Measurements from ENCODE around the gene SLC6A13.

SLC6A13 gene

DNA sequence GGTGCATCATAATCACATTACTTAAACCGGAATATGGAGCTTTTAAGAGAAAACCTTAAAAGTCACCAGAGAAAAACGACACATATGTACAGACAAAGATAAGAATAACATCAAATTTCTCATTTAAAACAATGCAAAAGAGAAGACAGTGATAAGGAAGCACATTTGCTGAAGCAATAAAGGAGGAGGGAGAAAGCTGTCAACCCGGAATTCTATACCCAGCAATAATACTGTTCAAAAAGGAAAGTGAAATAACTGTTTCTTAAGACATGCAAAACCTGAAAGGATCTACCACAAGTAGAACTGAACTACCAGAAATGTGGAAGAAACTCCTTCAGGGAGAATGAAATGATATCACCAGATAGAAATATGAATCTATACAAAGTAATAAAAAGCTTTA is 15.4 kb downstream of the SLC6A13 start:
- no peak overlapping the region for H3K9ac ChIP-seq (ENCODE audit: low read depth, low read length)
- H3K79me2 ChIP-seq (ENCODE audit: insufficient read depth, low read length): no peaks in the 10 kb centered on the region
- peaks cover 5% of the 10 kb centered on the region for H3K9me3 ChIP-seq (ENCODE audit: insufficient read depth, low read length, severe bottlenecking)
- no peak overlapping the region for H2AFZ ChIP-seq (ENCODE audit: low read depth, low read length)
- H3K27me3 ChIP-seq (ENCODE audit: insufficient read depth, low read length, poor library complexity): peaks cover 3% of the 10 kb centered on the region
- no peak overlapping the region for H3K4me2 ChIP-seq (ENCODE audit: insufficient read depth, low read length)
- H4K20me1 ChIP-seq (ENCODE audit: insufficient read depth, low read length): no peaks in the 10 kb centered on the region
- no peak overlapping the region for H3K4me3 ChIP-seq (ENCODE audit: low read depth in 1 of 2, low read length in 2 of 2)
- no peaks in the 10 kb centered on the region for H3K4me1 ChIP-seq (ENCODE audit: insufficient read depth, low read length)
- DNase-seq (no peak), ATAC-seq (ENCODE audit: insufficient read depth, low read depth) (no peak)
- no peak overlapping the region for H3K27ac ChIP-seq (ENCODE audit: low read length)
- no peaks in the 10 kb centered on the region for H3K36me3 ChIP-seq (ENCODE audit: insufficient read depth, low read length)
- no peak for TF ChIP-seq EZH2 (IDR thresholded peaks at IDR 0.05; ENCODE audit: borderline replicate concordance, low read depth, low read length, severe bottlenecking)

DNA sequence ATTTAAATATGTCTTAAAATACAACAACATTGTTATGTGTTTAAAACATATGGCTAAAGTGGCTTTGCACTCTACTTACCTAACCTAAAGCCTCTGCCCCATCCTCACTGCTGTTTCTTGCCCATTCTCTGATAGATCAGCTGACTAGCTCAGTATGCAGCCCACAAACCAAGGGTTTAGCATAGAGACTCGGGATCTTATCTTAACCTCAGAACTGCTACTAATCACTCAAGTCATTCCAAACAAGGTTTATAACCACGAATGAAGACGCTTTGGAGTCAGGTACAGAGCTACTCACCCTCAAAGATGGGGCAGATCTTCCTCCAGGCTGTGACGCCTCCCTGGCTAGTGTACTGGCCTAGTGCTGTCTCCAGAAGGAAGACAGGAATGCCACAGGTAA is 19.3 kb downstream of the SLC6A13 start:
- H4K20me1 ChIP-seq (ENCODE audit: insufficient read depth, low read length): no peaks in the 10 kb centered on the region
- DNase-seq: no peak
- no peak overlapping the region for H3K27ac ChIP-seq (ENCODE audit: low read length)
- H3K9me3 ChIP-seq (ENCODE audit: insufficient read depth, low read length, severe bottlenecking): peaks cover 5% of the 10 kb centered on the region
- H3K36me3 ChIP-seq (ENCODE audit: insufficient read depth, low read length): no peaks in the 10 kb centered on the region
- no peak overlapping the region for H3K9ac ChIP-seq (ENCODE audit: low read depth, low read length)
- H3K27me3 ChIP-seq (ENCODE audit: insufficient read depth, low read length, poor library complexity): peaks cover 3% of the 10 kb centered on the region
- TF ChIP-seq EZH2 (IDR thresholded peaks at IDR 0.05; ENCODE audit: borderline replicate concordance, low read depth, low read length, severe bottlenecking): no peak
- TF ChIP-seq, protein P1, sequence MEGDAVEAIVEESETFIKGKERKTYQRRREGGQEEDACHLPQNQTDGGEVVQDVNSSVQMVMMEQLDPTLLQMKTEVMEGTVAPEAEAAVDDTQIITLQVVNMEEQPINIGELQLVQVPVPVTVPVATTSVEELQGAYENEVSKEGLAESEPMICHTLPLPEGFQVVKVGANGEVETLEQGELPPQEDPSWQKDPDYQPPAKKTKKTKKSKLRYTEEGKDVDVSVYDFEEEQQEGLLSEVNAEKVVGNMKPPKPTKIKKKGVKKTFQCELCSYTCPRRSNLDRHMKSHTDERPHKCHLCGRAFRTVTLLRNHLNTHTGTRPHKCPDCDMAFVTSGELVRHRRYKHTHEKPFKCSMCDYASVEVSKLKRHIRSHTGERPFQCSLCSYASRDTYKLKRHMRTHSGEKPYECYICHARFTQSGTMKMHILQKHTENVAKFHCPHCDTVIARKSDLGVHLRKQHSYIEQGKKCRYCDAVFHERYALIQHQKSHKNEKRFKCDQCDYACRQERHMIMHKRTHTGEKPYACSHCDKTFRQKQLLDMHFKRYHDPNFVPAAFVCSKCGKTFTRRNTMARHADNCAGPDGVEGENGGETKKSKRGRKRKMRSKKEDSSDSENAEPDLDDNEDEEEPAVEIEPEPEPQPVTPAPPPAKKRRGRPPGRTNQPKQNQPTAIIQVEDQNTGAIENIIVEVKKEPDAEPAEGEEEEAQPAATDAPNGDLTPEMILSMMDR (IDR thresholded peaks at IDR 0.05; ENCODE audit: borderline replicate concordance, extremely low read depth, low read length, poor library complexity, severe bottlenecking): no peak
- ATAC-seq (ENCODE audit: insufficient read depth, low read depth): no peak
- no peak overlapping the region for H3K4me2 ChIP-seq (ENCODE audit: insufficient read depth, low read length)
- H3K4me3 ChIP-seq (ENCODE audit: low read depth in 1 of 2, low read length in 2 of 2): no peak overlapping the region
- no peak overlapping the region for H2AFZ ChIP-seq (ENCODE audit: low read depth, low read length)
- no peaks in the 10 kb centered on the region for H3K79me2 ChIP-seq (ENCODE audit: insufficient read depth, low read length)
- H3K4me1 ChIP-seq (ENCODE audit: insufficient read depth, low read length): no peaks in the 10 kb centered on the region

DNA sequence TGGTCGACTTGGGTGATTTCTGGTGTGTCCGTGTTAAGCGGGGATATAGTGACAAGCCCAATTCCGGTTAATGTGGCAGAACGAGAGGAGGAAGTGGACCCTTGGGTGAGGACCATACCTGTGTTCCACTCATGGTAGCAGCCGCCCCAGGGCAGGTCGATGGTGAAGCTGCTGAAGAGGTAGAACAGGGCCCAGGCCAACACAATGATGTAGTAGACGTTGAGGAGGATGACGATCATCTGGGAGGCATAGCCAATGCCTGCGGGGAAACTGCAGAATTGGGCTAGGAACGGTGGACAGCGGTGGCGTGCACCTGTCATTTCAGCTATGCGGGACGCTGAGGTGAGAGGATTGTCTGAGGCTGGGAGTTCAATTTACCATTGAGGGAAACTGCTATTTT is 20.1 kb downstream of the SLC6A13 start:
- DNase-seq (no peak), ATAC-seq (ENCODE audit: insufficient read depth, low read depth) (no peak)
- no peak overlapping the region for H2AFZ ChIP-seq (ENCODE audit: low read depth, low read length)
- peaks cover 3% of the 10 kb centered on the region for H3K27me3 ChIP-seq (ENCODE audit: insufficient read depth, low read length, poor library complexity)
- no peak overlapping the region for H3K4me2 ChIP-seq (ENCODE audit: insufficient read depth, low read length)
- TF ChIP-seq EZH2 (IDR thresholded peaks at IDR 0.05; ENCODE audit: borderline replicate concordance, low read depth, low read length, severe bottlenecking): no peak
- TF ChIP-seq, protein P1 (IDR thresholded peaks at IDR 0.05; ENCODE audit: borderline replicate concordance, extremely low read depth, low read length, poor library complexity, severe bottlenecking): no peak
- no peaks in the 10 kb centered on the region for H4K20me1 ChIP-seq (ENCODE audit: insufficient read depth, low read length)
- no peak overlapping the region for H3K4me3 ChIP-seq (ENCODE audit: low read depth in 1 of 2, low read length in 2 of 2)
- no peaks in the 10 kb centered on the region for H3K9me3 ChIP-seq (ENCODE audit: insufficient read depth, low read length, severe bottlenecking)
- no peaks in the 10 kb centered on the region for H3K79me2 ChIP-seq (ENCODE audit: insufficient read depth, low read length)
- no peak overlapping the region for H3K27ac ChIP-seq (ENCODE audit: low read length)
- no peaks in the 10 kb centered on the region for H3K4me1 ChIP-seq (ENCODE audit: insufficient read depth, low read length)
- no peak overlapping the region for H3K9ac ChIP-seq (ENCODE audit: low read depth, low read length)
- H3K36me3 ChIP-seq (ENCODE audit: insufficient read depth, low read length): no peaks in the 10 kb centered on the region

DNA sequence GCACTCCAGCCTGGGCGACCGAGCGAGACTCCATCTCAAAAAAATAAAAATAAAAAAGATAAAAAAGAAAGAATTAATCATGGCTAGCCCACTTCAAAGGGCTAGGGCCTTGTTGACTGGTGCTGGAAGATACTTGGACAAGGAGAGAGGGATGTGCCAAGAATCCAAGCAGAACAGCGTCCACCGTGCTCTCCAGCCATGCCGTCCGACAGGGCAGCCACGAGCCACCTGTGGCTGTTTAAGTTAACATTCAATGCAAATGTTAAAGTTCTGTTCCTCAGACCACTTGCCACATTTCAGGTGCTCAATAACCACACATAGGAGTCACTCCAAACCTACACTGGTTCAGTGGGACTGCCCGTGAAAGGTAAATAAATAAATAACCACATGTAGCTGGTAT is 21.4 kb downstream of the SLC6A13 start:
- ATAC-seq (ENCODE audit: insufficient read depth, low read depth) (no peak), DNase-seq (no peak)
- H4K20me1 ChIP-seq (ENCODE audit: insufficient read depth, low read length): no peaks in the 10 kb centered on the region

More for the DNA sequence above, 21.4 kb downstream of the SLC6A13 start:
- H3K27me3 ChIP-seq (ENCODE audit: insufficient read depth, low read length, poor library complexity): peaks cover 3% of the 10 kb centered on the region
- peaks cover 6% of the 10 kb centered on the region for H3K9me3 ChIP-seq (ENCODE audit: insufficient read depth, low read length, severe bottlenecking)
- no peaks in the 10 kb centered on the region for H3K79me2 ChIP-seq (ENCODE audit: insufficient read depth, low read length)
- no peaks in the 10 kb centered on the region for H3K4me1 ChIP-seq (ENCODE audit: insufficient read depth, low read length)
- no peak for TF ChIP-seq EZH2 (IDR thresholded peaks at IDR 0.05; ENCODE audit: borderline replicate concordance, low read depth, low read length, severe bottlenecking)
- TF ChIP-seq, protein P1 (IDR thresholded peaks at IDR 0.05; ENCODE audit: borderline replicate concordance, extremely low read depth, low read length, poor library complexity, severe bottlenecking): no peak
- no peaks in the 10 kb centered on the region for H3K36me3 ChIP-seq (ENCODE audit: insufficient read depth, low read length)
- H2AFZ ChIP-seq (ENCODE audit: low read depth, low read length): no peak overlapping the region
- no peak overlapping the region for H3K4me3 ChIP-seq (ENCODE audit: low read depth in 1 of 2, low read length in 2 of 2)
- H3K4me2 ChIP-seq (ENCODE audit: insufficient read depth, low read length): no peak overlapping the region
- H3K27ac ChIP-seq (ENCODE audit: low read length): no peak overlapping the region
- no peak overlapping the region for H3K9ac ChIP-seq (ENCODE audit: low read depth, low read length)
